ENCODE results near the gene ASH1L.
"Not testable (repeated sequence)": the region's sequence is repeated elsewhere in the genome, so short reads cannot be mapped to it uniquely, and the experiment has no call there.

The ASH1L gene

DNA sequence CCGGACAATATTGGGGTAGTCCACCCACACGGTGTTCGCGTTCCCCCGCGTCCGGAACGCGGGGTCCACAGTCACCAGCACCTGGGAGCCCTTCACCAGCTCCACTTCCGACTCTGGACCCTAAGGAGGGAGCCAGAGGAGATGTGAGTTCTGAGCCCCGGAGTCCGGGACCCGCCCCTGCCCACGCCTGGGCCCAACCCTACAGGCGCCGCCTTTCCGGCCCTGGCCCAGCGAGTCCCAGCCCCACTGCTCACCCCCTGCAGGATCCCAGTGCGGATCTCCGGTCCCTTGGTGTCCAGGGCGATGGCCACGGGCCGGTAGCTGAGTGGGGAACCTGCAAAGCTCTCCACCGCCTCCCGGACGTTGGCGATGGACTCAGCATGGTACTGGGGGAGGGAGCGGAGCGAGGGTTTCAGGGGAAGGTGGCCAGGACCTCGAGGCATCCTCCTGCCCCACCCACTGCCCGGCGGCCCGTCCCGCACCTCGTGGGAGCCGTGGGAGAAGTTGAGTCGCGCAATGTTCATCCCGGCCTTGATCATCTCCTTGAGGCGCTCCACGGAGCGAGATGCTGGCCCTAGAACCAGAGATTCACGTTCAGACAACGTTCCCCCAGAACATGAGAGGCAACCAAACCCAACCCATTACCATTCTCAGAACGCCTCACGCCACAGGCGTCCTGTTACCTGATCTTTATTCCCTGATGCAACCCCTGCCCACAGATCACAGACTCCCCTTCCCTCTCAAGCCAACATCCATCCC, 267.2 kb downstream of the ASH1L start:
- DNase-seq (no peak), ATAC-seq (no peak)
- no peaks in the 10 kb centered on the region for H3K9me3 Mint-ChIP-seq
- no peak overlapping the region for H3K4me3 Mint-ChIP-seq
- H3K27me3 Mint-ChIP-seq = peaks cover 41% of the 10 kb centered on the region
- H3K36me3 Mint-ChIP-seq (ENCODE audit: low read depth) = no peaks in the 10 kb centered on the region
- H3K27ac Mint-ChIP-seq = no peak overlapping the region
- no peaks in the 10 kb centered on the region for H3K4me1 Mint-ChIP-seq

DNA sequence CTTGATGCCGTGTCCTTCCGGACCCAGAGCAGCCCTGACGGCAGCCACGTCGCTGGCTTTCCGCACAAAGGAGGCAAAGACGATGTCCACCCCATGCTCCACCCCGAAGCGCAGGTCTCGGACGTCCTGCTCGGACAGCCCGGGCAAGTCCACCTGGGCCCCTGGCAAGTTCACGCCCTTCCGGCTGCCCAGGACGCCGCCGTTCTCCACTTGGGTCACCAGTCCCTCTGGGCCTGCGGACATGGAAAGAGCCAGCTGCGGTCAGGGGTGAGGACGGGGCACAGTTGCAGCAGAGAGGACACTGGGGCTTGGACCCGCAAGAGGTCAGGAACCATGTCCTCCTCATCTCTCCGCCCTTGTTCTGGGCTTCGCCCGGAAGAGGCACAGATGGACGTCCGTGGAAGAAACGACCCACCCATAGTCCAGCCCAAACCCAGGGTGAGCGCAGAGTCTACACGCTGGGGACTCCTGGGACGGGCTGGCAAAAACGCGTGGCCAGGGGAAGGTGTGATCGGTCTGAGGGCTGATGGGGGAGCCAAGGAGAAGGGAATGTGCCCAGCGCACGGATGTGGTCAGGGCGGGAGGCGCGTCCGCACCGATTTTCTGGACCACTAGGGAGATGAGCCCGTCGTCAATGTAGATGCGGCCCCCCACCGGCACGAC, 268.0 kb downstream of the ASH1L start:
- H3K27ac Mint-ChIP-seq = no peak overlapping the region
- no peaks in the 10 kb centered on the region for H3K9me3 Mint-ChIP-seq
- no peaks in the 10 kb centered on the region for H3K36me3 Mint-ChIP-seq (ENCODE audit: low read depth)
- H3K4me3 Mint-ChIP-seq = no peak overlapping the region
- ATAC-seq (no peak), DNase-seq (no peak)
- H3K4me1 Mint-ChIP-seq = no peaks in the 10 kb centered on the region
- H3K27me3 Mint-ChIP-seq = peaks cover 43% of the 10 kb centered on the region

DNA sequence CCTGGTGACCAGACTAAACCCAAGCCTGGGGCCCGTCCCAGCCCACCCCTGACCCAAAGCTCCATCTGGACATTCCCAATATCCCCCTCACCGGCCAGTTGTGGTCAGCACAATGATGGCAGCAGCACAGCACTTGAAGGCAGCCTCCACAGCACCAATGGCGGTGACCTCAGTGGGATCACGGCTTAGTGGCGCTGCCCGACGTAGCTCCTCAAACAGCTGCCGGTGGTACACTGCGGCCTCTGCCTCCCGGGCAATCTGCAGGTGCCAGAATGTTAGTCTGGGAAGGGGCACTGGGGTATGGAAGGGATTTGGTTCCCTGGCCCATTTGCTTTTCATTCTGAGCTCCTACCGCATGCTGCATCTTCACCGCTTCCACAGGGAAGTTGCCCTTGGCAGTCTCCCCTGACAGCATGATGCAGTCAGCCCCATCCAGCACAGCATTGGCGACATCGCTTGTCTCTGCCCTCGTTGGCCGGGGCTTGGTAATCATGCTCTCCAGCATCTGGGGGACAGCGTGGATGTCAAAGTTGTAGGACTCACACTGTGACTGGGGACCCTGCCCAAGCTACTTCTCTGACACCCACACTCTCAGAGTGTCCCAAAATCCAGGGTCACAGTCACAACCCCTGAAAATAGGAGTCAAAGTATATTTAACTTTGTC, 269.4 kb downstream of the ASH1L start:
- peaks cover 41% of the 10 kb centered on the region for H3K27me3 Mint-ChIP-seq
- H3K9me3 Mint-ChIP-seq = no peaks in the 10 kb centered on the region
- H3K27ac Mint-ChIP-seq = no peak overlapping the region
- H3K4me1 Mint-ChIP-seq = no peaks in the 10 kb centered on the region
- DNase-seq (no peak), ATAC-seq (no peak)
- H3K36me3 Mint-ChIP-seq (ENCODE audit: low read depth) = no peaks in the 10 kb centered on the region
- H3K4me3 Mint-ChIP-seq = no peak overlapping the region

DNA sequence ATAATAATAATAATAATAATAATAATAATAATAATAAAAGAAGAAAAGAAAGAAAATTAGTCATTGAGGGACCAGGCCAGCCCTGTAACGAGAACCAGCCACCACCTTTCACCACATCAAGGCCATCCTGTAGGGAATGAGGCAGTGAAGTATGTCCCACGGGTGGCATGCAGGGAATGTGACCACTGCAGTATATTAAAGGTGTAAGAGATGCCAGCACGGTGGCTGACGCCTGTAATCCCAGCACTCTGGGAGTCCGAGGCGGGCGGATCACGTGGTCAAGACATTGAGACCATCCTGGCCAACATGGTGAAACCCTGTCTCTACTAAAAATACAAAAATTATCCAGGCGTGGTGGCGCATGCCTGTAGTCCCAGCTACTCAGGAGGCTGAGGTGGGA, 271.6 kb downstream of the ASH1L start:
- ATAC-seq = not testable (repeated sequence)
- H3K27me3 Mint-ChIP-seq = peaks cover 26% of the 10 kb centered on the region

DNA sequence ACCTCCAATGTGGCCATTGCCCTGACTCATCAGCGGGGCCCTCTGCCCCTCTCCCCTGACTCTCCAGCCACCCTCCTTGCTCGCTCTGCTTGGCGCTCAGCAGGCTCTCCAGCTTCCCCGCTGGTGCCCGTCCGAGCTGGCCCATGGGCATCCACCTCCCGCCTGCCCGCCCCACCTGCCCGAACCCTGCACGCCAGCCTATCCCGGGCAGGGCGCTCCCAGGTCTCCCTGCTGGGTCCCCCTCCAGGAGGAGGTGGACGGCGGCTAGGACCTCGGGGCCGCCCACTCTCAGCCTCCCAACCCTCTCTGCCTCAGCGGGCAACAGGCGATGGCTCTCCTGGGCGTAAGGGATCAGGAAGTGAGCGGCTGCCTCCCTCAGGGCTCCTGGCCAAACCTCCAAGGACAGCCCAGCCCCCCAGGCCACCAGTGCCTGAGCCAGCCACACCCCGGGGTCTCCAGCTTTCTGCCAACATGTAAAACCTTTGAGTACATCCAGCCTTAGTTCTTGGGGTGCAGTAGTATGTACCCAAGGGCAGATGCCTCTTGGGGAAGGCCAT, 274.5 kb downstream of the ASH1L start:
- Mint-ChIP-seq H3K4me3 (no peak overlapping the region), H3K36me3 (ENCODE audit: low read depth) (no peaks in the 10 kb centered on the region), H3K9me3 (no peaks in the 10 kb centered on the region), H3K27me3 (peaks cover 6% of the 10 kb centered on the region), H3K27ac (no peak overlapping the region), H3K4me1 (no peaks in the 10 kb centered on the region)
- ATAC-seq (no peak), DNase-seq (no peak)

More for the DNA sequence above, 271.6 kb downstream of the ASH1L start:
- not testable (repeated sequence) for H3K36me3 Mint-ChIP-seq (ENCODE audit: low read depth); H3K4me1 Mint-ChIP-seq; DNase-seq; H3K9me3 Mint-ChIP-seq; H3K4me3 Mint-ChIP-seq; H3K27ac Mint-ChIP-seq

DNA sequence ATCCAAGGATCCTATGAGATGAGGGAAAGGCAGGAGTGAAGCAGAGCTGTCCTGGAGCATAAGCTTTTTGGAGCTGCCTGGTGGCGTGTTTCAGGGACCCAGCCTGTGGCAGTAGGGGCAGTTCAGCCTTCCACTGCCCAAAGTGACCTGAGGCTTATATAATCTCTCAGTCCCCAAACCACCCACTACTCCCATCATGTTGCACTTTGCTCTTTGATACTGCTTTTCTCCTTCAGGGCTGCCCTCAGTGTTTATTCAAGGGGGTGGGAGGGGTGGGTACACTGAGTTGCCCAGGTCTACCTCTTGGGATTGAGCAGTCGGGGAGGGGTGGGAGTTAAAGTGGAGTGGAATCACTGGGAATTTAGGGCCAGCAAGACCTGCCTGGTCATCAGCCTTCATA, 276.1 kb downstream of the ASH1L start:
- H3K4me1 Mint-ChIP-seq = no peaks in the 10 kb centered on the region
- no peak overlapping the region for H3K4me3 Mint-ChIP-seq
- no peak overlapping the region for H3K27ac Mint-ChIP-seq
- DNase-seq (no peak), ATAC-seq (no peak)
- no peaks in the 10 kb centered on the region for H3K9me3 Mint-ChIP-seq
- H3K27me3 Mint-ChIP-seq = peaks cover 4% of the 10 kb centered on the region
- H3K36me3 Mint-ChIP-seq (ENCODE audit: low read depth) = no peaks in the 10 kb centered on the region

DNA sequence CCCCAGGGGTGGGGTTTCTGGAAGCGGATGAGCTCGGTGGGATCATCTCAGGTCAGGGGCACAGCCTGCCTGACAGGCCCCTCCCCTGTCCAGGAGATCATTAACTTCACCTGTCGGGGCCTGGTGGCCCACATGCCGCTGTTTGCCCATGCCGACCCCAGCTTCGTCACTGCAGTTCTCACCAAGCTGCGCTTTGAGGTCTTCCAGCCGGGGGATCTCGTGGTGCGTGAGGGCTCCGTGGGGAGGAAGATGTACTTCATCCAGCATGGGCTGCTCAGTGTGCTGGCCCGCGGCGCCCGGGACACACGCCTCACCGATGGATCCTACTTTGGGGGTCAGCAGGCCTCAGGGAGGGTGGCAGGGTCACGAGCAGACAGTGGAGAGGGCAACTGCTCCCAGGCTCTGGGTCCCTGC, 277.0 kb downstream of the ASH1L start:
- ATAC-seq = no peak
- DNase-seq = no peak
- Mint-ChIP-seq H3K4me1 (no peaks in the 10 kb centered on the region), H3K27ac (no peak overlapping the region), H3K36me3 (ENCODE audit: low read depth) (no peaks in the 10 kb centered on the region), H3K4me3 (no peak overlapping the region), H3K9me3 (no peaks in the 10 kb centered on the region), H3K27me3 (peaks cover 4% of the 10 kb centered on the region)

Data from activated naive CD8-positive, alpha-beta T cell treated with anti-CD3 and anti-CD28 coated beads, Interleukin-2, amount 50 U/mL, for 24 hours (primary cell).